UCSD-AML1 (cell line): ENCODE results near the gene BEST4.
"Not testable (repeated sequence)": the region's sequence is repeated elsewhere in the genome, so short reads cannot be mapped to it uniquely, and the experiment has no call there.

Experiments used
- DNase-seq: peaks from one replicate; lab custom pipeline; 2025; ENCODE audit not compliant: unreplicated experiment; lab: John Stamatoyannopoulos, UW

BEST4 gene

GRCh38 chr1:44819608-44820327, 31.8 kb upstream of the BEST4 start:
- DNase-seq = peak; percentile 62

GRCh38 chr1:44819196-44819607, 31.2 kb upstream of the BEST4 start:
- DNase-seq = no peak

GRCh38 chr1:44817771-44818495, 30.0 kb upstream of the BEST4 start:
- no peak for DNase-seq

- no peak for DNase-seq
Measured at GRCh38 chr1:44817307-44817706, 29.3 kb upstream of the BEST4 start.

GRCh38 chr1:44815926-44816325, 28.0 kb upstream of the BEST4 start:
- DNase-seq = not testable (repeated sequence)

GRCh38 chr1:44812822-44813543, 25.0 kb upstream of the BEST4 start:
- DNase-seq = no peak

GRCh38 chr1:44811234-44811633, 23.3 kb upstream of the BEST4 start:
- no peak for DNase-seq

- not testable (repeated sequence) for DNase-seq
Measured at GRCh38 chr1:44810762-44811105, 22.8 kb upstream of the BEST4 start.

GRCh38 chr1:44810101-44810761, 22.3 kb upstream of the BEST4 start:
- no peak for DNase-seq

GRCh38 chr1:44808938-44809917, 21.3 kb upstream of the BEST4 start:
- peak; percentile 76 for DNase-seq

- peak; percentile 69 for DNase-seq
Measured at GRCh38 chr1:44808063-44808937, 20.3 kb upstream of the BEST4 start, which contains the start of gene BTBD19. TSS of gene BTBD19 (plus strand) at chr1:44808523. CDS start at chr1:44808821, 298 bp downstream.

GRCh38 chr1:44807364-44808062, 19.5 kb upstream of the BEST4 start:
- DNase-seq = peak; percentile 96

- DNase-seq = no peak
Measured at GRCh38 chr1:44806704-44807363, 18.9 kb upstream of the BEST4 start, which contains the start of gene DYNLT4. TSS of gene DYNLT4 (minus strand) at chr1:44807351. CDS start at chr1:44806668, 683 bp downstream.

GRCh38 chr1:44806025-44806703, 18.2 kb upstream of the BEST4 start:
- no peak for DNase-seq

GRCh38 chr1:44805311-44806024, 17.5 kb upstream of the BEST4 start:
- no peak for DNase-seq

GRCh38 chr1:44803312-44804095, 15.5 kb upstream of the BEST4 start:
- DNase-seq = no peak
